Stimulated activated naive CD8-positive, alpha-beta T cell treated with anti-CD3 and anti-CD28 coated beads, Interleukin-15, amount 100 ng/mL, for 72 hours (primary cell): Measurements from ENCODE around the gene MIS18A.

ENCODE experiments used
- ATAC-seq: fragments of 150-1000 bp; cut with Tn5 transposase; 2 replicates; pipeline ENCODE4 v1.10.0; 2021; ENCODE audit warnings: mild to moderate bottlenecking, moderate library complexity
- DNase-seq, 2 donors: peaks; one replicate each; pipeline ENCODE4 v3.0.0; 2021 to 2022
- H3K27ac Mint-ChIP-seq, 2 donors: one replicate each; pipeline ENCODE4 v1.8.0; 2022; ENCODE audit warnings: mild to moderate bottlenecking in 2 of 2, mixed read lengths in 2 of 2, moderate library complexity in 2 of 2
- H3K27me3 Mint-ChIP-seq: one replicate; pipeline ENCODE4 v1.8.0; 2022; ENCODE audit warnings: mixed read lengths
- H3K4me1 Mint-ChIP-seq: one replicate; pipeline ENCODE4 v1.8.0; 2022; ENCODE audit warnings: mild to moderate bottlenecking, mixed read lengths
- H3K4me3 Mint-ChIP-seq, 2 donors: one replicate each; pipeline ENCODE4 v1.8.0; 2022; ENCODE audit warnings: mild to moderate bottlenecking in 2 of 2, mixed read lengths in 2 of 2, moderate library complexity in 1 of 2
- H3K9me3 Mint-ChIP-seq, 2 donors: one replicate each; pipeline ENCODE4 v1.8.0; 2022; ENCODE audit warnings: mixed read lengths in 2 of 2

The MIS18A gene

DNA sequence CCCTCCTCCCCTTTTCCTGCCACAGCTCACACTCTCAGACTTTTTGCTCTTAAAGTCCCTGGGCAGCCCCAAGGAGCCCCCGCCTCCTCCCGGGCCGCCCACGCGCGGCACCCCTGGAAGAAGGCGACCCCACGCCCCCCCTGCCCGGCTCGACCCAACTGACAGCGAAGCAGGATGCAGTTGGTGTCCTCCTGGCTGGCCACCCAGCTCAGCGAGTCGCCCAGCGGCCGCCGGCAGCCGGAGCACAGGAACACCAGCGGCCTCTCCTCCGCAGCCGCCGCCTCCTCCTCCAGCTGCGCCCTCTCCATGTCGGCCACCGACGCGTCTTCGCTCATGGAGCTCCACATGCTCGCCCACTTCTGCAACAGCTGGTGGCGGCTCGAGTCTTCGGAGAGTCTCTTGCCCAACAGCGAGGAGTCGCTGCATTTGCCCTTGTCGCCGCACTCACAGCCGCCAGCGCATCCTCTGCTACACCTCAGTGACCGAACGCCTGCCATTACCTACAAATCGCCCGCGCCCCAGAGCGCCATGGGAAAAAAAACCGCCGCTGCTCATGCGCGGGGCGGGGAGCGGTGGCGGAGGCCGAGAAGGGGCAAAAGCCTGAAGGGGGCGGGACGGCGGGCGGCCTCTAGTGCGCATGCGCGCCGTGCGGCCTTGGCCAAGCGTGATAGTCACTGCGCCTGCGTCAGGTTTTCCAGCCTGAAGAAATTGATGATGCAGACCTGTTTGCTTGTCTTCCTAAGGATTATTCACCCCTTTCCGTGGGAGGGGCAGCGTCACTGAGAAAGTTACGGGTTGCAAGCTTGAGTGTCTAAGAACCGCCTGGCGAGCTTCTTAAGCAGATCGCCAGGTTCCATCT is at the start of gene MIS18A:
Gene MIS18A (minus strand): TSS at position 532 of the 859 bp plus-strand sequence. CDS start 35 bp downstream, at position 497.
- H3K27ac Mint-ChIP-seq: peak within 1 kb of the TSS; percentile 99
- H3K27me3 Mint-ChIP-seq: no peaks in the 10 kb centered on the region
- H3K9me3 Mint-ChIP-seq: no peaks in the 10 kb centered on the region
- DNase-seq (peak; percentile 96 to 98), ATAC-seq (peak; percentile 94)
- peak within 1 kb of the TSS; percentile 99 to 100 for H3K4me3 Mint-ChIP-seq
- peaks cover 32% of the 10 kb centered on the region for H3K4me1 Mint-ChIP-seq

DNA sequence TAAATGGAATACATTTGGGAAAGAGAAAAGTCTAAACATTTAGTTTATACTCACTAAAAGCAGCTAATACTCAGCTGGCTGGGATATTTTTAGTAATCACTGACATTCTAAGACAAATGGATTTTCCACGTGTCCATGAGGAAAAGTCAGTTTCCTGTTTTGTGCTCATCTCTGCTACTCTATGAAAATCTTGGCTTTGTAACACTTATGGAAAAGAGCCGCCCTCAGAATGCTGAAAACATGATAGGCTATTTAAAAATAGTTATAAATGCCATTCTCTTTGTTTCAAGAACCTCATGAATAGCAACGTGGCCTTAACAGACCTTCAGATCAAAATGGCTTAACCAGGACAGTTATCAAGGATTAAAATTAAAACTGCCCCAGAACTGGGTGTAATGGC is 49.7 kb upstream of the MIS18A start:
- no peaks in the 10 kb centered on the region for H3K27me3 Mint-ChIP-seq

DNA sequence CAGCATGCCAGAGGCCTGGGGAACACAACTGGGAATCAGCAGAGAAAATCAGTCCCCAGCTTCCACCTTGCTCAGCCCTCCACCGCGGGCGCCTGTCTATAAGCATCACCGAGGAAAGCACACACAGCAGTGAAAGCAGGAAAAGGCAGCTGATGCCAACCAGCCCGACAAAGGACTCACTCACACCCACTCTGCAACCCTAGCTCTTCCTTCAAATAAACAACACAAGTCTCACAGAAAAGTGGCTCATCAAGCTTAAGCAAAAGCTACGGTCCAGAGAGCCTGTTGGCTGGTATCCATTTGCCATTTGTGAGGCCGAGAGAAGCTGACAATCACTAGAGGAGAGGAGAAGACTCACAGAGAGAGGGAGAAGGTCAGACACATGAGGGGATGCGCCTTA is 46.9 kb upstream of the MIS18A start:
- Mint-ChIP-seq H3K4me3 (no peak overlapping the region), H3K9me3 (no peaks in the 10 kb centered on the region), H3K27me3 (no peaks in the 10 kb centered on the region), H3K27ac (no peak overlapping the region), H3K4me1 (no peaks in the 10 kb centered on the region)
- no peak for ATAC-seq
- no peak for DNase-seq

More for the DNA sequence above, 49.7 kb upstream of the MIS18A start:
- Mint-ChIP-seq H3K4me1 (no peaks in the 10 kb centered on the region), H3K27ac (peak overlapping the region in 1 of 2 donors; percentile 47), H3K9me3 (no peaks in the 10 kb centered on the region), H3K4me3 (no peak overlapping the region)
- DNase-seq (no peak), ATAC-seq (no peak)

- Mint-ChIP-seq H3K27me3 (no peaks in the 10 kb centered on the region), H3K4me3 (no peak overlapping the region), H3K4me1 (no peaks in the 10 kb centered on the region), H3K9me3 (no peaks in the 10 kb centered on the region), H3K27ac (no peak overlapping the region)
- ATAC-seq (no peak), DNase-seq (no peak)
These were observed 43.8 kb upstream of the MIS18A start for GRCh38 chr21:32322676-32323075.

DNA sequence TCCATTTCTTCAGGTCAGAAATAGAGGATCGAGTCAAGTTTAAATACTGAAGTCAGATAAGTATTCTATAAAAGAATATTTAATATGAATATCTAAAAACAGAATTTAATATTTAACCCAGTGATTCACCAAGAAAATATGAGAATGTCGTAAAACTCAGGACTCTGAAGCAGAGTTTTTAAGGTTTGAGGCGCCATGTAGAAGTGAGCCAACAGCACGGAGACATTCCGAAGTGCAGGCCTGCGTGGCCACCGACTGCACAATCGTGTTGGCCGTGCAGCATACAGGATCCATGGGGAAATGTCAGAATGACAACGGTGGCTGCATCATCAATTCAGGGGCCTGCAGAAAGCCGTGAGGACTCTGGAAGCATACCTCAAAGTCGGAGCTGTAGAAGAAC is 43.3 kb upstream of the MIS18A start:
- ATAC-seq (no peak), DNase-seq (no peak)
- Mint-ChIP-seq H3K4me3 (no peak overlapping the region), H3K9me3 (no peaks in the 10 kb centered on the region), H3K27ac (no peak overlapping the region), H3K4me1 (no peaks in the 10 kb centered on the region), H3K27me3 (no peaks in the 10 kb centered on the region)

DNA sequence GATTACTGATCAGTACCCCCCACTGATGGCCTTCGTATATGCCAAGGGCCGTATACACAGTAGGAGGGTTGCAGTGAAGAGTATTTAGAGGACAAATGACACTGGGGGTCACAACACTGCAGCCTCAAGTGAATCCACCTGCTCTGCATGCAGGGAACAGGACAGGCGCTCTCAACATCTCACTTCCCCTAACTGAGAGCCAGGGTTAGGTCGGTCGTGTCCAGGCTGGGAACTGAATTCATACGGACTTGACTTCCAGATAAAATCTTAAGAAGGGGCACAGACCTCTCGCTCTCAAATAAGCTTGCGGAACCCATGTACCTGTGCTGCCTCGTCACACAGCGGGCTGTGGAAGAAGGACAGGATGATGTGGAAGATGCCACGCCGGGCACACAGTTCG is 42.6 kb upstream of the MIS18A start:
- Mint-ChIP-seq H3K27me3 (no peaks in the 10 kb centered on the region), H3K4me3 (no peak overlapping the region), H3K4me1 (no peaks in the 10 kb centered on the region), H3K9me3 (no peaks in the 10 kb centered on the region), H3K27ac (no peak overlapping the region)
- DNase-seq (no peak), ATAC-seq (no peak)

DNA sequence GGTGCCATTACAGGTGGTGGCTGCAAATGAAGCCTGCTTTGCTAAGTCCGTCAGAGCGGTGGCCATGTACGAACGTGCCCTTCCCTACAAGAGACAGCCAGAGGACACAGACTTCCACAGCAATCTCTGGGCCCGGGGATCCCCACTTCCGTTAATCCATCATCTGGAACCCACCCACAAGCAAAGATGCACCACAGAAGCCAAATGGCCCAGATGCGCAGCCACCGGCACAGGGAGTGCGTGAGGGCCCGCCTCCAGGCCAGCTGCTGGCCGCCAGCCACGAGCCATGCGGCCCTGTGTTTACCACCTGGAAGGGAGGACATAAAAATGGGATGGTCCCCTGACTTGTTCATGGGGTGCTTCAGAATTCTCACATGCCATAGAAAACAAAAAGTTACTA is 41.9 kb upstream of the MIS18A start:
- H3K9me3 Mint-ChIP-seq: no peaks in the 10 kb centered on the region
- DNase-seq (no peak), ATAC-seq (no peak)
- no peak overlapping the region for H3K27ac Mint-ChIP-seq
- no peaks in the 10 kb centered on the region for H3K27me3 Mint-ChIP-seq
- H3K4me3 Mint-ChIP-seq: no peak overlapping the region
- no peaks in the 10 kb centered on the region for H3K4me1 Mint-ChIP-seq

GRCh38 chr21:32320059-32320458 is 41.2 kb upstream of the MIS18A start:
- H3K4me3 Mint-ChIP-seq: no peak overlapping the region
- no peak for DNase-seq
- H3K27ac Mint-ChIP-seq: no peak overlapping the region
- no peaks in the 10 kb centered on the region for H3K9me3 Mint-ChIP-seq
- ATAC-seq: no peak
- no peaks in the 10 kb centered on the region for H3K4me1 Mint-ChIP-seq
- H3K27me3 Mint-ChIP-seq: no peaks in the 10 kb centered on the region

DNA sequence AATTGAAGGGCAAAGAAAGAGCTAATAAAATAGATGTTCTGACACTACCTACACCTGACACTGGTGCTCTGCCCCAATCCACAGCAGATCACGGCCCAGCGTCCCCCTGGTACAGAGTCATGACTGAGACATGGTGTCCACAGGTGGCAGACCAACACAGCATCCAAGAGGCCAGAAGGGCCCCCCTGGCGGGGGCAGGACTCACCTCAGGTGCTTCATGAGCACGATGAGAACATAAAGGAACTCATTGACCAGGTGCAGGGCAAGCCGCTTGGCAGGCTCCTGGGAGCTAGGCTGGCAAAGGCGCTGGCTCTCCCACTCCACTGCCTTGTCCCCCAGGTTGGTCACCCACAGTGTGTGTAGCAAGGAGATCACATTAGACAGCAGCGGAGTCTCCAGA is 40.2 kb upstream of the MIS18A start:
- Mint-ChIP-seq H3K4me3 (no peak overlapping the region), H3K27me3 (no peaks in the 10 kb centered on the region), H3K9me3 (no peaks in the 10 kb centered on the region), H3K27ac (peak overlapping the region in 1 of 2 donors; percentile 83), H3K4me1 (no peaks in the 10 kb centered on the region)
- DNase-seq: no peak
- no peak for ATAC-seq

DNA sequence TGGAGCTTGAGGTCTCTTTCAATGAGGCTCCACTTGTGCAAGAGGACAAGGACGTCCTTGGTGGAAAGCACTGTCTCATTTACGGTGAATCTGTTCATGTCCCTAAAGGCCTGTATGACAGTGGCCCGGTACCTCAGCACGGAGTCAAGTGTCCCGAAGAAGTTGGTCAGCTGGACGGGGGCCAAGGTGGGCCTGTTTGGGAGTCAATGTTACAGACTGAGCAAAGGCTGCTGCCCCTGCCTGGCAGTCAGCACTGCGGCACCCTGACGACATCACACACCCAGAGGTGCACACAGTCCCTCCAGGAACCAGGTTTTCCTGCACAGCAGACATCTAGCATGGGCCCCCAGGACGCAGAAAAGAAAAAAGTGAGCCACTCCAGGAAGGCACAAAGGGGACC is 38.9 kb upstream of the MIS18A start:
- Mint-ChIP-seq H3K9me3 (no peaks in the 10 kb centered on the region), H3K4me3 (no peak overlapping the region), H3K4me1 (no peaks in the 10 kb centered on the region), H3K27me3 (no peaks in the 10 kb centered on the region), H3K27ac (no peak overlapping the region)
- no peak for ATAC-seq
- no peak for DNase-seq

DNA sequence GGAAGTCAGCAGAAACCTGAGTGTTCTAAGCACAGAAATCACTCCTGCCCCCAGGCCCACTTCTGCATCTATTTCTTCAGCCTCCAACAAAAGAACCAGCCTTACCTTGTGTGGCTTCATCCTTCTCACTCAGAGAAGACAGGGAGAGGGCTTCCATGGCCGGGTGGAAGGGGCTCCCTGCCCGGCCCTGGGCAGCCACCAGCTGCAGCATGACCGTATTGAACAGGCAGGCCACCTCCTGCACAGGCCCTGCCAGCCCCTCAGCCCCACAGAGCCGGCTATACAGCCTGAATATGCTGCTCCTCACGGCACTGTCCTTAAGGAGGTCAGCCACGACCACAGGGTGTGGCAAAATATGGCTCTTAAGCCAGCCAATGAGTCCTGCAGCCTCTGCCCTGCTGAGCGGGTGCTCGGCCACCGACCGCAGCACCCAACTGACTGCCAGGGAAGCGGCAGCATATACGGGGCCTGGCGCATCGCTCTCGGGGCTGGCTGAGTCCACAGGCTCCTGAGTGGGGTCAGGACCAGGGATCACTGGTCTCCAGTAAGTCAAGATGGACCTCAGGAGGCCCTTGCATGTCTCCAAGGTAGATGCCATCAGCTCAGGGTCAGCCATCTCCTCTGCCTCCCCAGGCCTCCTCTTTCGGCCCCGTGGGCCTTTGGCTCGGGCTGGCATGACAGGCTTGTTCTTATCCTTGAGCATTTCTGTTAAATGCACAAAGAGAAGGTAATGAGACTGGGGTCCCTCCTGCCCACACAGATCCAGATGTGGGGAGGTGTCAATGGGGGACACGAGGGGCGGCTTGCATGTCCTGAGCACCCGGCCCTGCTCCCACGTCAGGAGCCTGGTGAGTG is 37.7 kb upstream of the MIS18A start:
- DNase-seq: no peak
- Mint-ChIP-seq H3K9me3 (no peaks in the 10 kb centered on the region), H3K4me1 (peaks cover 10% of the 10 kb centered on the region), H3K4me3 (no peak overlapping the region), H3K27me3 (no peaks in the 10 kb centered on the region), H3K27ac (peak overlapping the region in 1 of 2 donors; percentile 63)
- ATAC-seq: no peak

DNA sequence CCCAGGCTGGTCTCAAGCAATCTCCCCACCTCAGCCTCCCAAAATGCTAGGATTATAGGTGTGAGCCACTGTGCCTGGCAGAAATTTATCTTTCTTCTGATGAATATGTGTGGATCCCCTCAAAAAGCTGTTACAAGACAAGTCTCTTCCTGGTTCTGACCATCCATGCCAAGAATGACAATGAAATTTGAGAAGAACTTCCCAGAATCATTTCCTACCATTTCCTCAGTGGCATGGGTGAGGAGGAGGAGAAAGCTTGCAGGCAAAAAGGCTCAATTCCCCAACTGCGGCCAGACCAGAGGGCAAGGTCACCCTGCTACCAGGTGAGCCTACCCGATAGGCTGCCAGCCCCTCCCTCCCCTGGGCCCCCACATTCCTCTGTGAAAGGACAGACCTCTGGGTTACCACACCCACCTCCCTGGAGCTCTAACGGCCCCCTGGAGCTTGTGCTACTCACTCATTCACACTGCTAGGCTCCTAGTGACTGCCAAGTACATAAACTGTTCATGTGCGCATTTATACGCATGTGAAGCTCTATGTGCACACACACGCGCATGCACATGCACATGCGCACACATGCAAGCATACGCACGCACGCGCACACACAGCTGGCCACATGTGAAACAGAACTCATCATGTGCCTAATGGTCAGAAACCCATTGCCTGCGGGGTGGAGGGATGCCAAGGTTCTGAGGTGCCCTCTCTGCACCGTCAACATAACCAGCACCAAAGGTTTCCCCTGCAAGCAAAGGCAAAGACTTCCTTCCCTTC is 36.8 kb upstream of the MIS18A start:
- no peak overlapping the region for H3K4me3 Mint-ChIP-seq
- ATAC-seq: no peak
- no peaks in the 10 kb centered on the region for H3K9me3 Mint-ChIP-seq
- DNase-seq: no peak
- no peaks in the 10 kb centered on the region for H3K27me3 Mint-ChIP-seq
- H3K27ac Mint-ChIP-seq: no peak overlapping the region
- H3K4me1 Mint-ChIP-seq: peaks cover 19% of the 10 kb centered on the region

GRCh38 chr21:32314806-32315205 is 36.0 kb upstream of the MIS18A start:
- no peak for ATAC-seq
- H3K27me3 Mint-ChIP-seq: no peaks in the 10 kb centered on the region
- H3K4me1 Mint-ChIP-seq: peaks cover 21% of the 10 kb centered on the region
- no peaks in the 10 kb centered on the region for H3K9me3 Mint-ChIP-seq
- H3K4me3 Mint-ChIP-seq: no peak overlapping the region
- peak overlapping the region in 1 of 2 donors; percentile 48 for H3K27ac Mint-ChIP-seq
- DNase-seq: no peak

DNA sequence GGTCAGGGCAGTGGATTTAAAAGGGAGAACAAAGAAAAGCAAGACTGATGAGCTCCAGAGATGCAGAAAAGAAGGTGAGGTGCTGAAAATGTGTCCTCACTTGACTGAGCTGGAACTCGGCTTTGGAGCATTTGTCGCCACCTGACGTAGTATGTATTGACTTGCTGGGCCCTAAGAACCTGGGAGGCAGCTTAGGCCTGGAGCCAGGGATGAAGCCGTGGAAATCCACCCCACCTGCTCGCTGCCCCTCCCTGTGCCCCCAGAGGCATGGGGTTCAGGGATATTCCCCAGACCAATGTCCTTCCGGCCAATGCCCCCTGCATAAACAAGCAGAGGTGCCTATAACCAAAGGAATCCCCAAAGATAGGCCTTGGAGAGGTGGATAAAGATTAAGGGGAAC is 34.1 kb upstream of the MIS18A start:
- Mint-ChIP-seq H3K4me3 (no peak overlapping the region), H3K27ac (no peak overlapping the region), H3K9me3 (no peaks in the 10 kb centered on the region), H3K27me3 (no peaks in the 10 kb centered on the region), H3K4me1 (peaks cover 21% of the 10 kb centered on the region)
- ATAC-seq: no peak
- no peak for DNase-seq

DNA sequence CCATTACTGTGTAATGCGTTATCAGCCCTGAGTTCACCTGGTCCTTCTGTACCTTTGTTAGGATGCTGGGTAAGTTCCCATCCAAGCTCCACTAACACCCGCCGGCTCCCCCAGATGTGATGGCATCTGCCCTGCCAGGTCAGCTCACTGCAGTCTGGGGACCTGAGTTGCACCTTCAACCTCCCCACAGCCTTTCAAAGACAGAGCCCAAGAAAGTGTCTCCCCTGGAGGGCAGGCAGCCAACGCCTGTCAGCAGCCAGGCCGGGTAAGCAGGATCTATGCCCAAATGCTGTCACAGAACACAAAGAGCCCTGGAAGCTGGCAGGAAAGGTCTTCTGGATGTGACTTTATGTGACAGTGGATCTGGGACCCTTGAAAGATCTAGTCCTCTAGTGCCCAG is 33.5 kb upstream of the MIS18A start:
- H3K27ac Mint-ChIP-seq: peak overlapping the region in 1 of 2 donors; percentile 77
- no peak for ATAC-seq

More for the DNA sequence above, 33.5 kb upstream of the MIS18A start:
- Mint-ChIP-seq H3K27me3 (no peaks in the 10 kb centered on the region), H3K9me3 (no peaks in the 10 kb centered on the region), H3K4me1 (peaks cover 21% of the 10 kb centered on the region), H3K4me3 (no peak overlapping the region)
- DNase-seq: no peak
